Activated naive CD4-positive, alpha-beta T cell treated with anti-CD3 and anti-CD28 coated beads for 36 hours (primary cell): ENCODE data around the gene LAMP5. TPM values are rescaled to one million over a fixed set of nuclear protein-coding genes. Genes with fewer than 3 reads are reported as not detected.

Experiments used
- CTCF ChIA-PET: fragments of 350-600 bp; sonication (Branson Sonifier 250); formaldehyde crosslinking; loops from one replicate; lab custom pipeline; 2021; ENCODE audit warnings: antibody characterized with exemption; lab: Charles Lee
- DNase-seq: peaks from one replicate; pipeline ENCODE4 v3.0.0-alpha.2; 2020
- H3K27ac Mint-ChIP-seq: one replicate; pipeline ENCODE4 v1.8.0; 2021; ENCODE audit warnings: mild to moderate bottlenecking, mixed read lengths
- H3K27me3 Mint-ChIP-seq: one replicate; pipeline ENCODE4 v1.8.0; 2021; ENCODE audit warnings: low read depth, mixed read lengths
- H3K36me3 Mint-ChIP-seq: one replicate; pipeline ENCODE4 v1.8.0; 2021; ENCODE audit warnings: low read depth, mixed read lengths
- H3K4me1 Mint-ChIP-seq: one replicate; pipeline ENCODE4 v1.8.0; 2021; ENCODE audit warnings: low read depth, mixed read lengths
- H3K4me3 Mint-ChIP-seq: one replicate; pipeline ENCODE4 v1.8.0; 2021; ENCODE audit warnings: mild to moderate bottlenecking, moderate library complexity, mixed read lengths
- H3K9me3 Mint-ChIP-seq: one replicate; pipeline ENCODE4 v1.8.0; 2021; ENCODE audit warnings: mixed read lengths
- intact Hi-C: fragments of 100-400 bp; cut with micrococcal nuclease; formaldehyde crosslinking; loops from one replicate; pipeline ENCODE4 v1.15.1; 2023
- total RNA-seq, 2 experiments: library from RNA; stranded (reverse); gene quantifications; one replicate each; pipeline ENCODE4 v1.2.3, GENCODE V29; 2021

LAMP5 gene, protein sequence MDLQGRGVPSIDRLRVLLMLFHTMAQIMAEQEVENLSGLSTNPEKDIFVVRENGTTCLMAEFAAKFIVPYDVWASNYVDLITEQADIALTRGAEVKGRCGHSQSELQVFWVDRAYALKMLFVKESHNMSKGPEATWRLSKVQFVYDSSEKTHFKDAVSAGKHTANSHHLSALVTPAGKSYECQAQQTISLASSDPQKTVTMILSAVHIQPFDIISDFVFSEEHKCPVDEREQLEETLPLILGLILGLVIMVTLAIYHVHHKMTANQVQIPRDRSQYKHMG
- not detected for total RNA-seq

GRCh38 chr20:9514461-9515213, at the start of gene LAMP5:
LAMP5 (plus strand) TSS chr20:9514590; CDS start chr20:9514853, 263 bp downstream.
- Mint-ChIP-seq H3K9me3 (no peaks in the 10 kb centered on the region), H3K4me1 (no peaks in the 10 kb centered on the region), H3K36me3 (no peaks in the 10 kb centered on the region), H3K4me3 (no peak within 1 kb of the TSS), H3K27me3 (peaks cover 66% of the 10 kb centered on the region), H3K27ac (no peak within 1 kb of the TSS)
- no peak for DNase-seq
- intact Hi-C loops, result no loop called here
- CTCF ChIA-PET, result interaction anchor here (1.4 kb wide), 1 partner anchor 464 kb away, joined by 3 read pairs; no protein-coding TSS in a partner anchor

- H3K27ac Mint-ChIP-seq, result no peak overlapping the region
- intact Hi-C loops, result no loop called here
- CTCF ChIA-PET, result interaction anchor here (0.6 kb wide), 1 partner anchor 1734 kb away, joined by 3 read pairs; no protein-coding TSS in a partner anchor
- no peaks in the 10 kb centered on the region for H3K4me1 Mint-ChIP-seq
- H3K9me3 Mint-ChIP-seq, result peaks cover 17% of the 10 kb centered on the region
- no peaks in the 10 kb centered on the region for H3K36me3 Mint-ChIP-seq
- DNase-seq, result no peak
- H3K27me3 Mint-ChIP-seq, result no peaks in the 10 kb centered on the region
- H3K4me3 Mint-ChIP-seq, result no peak overlapping the region
These were observed 46.4 kb upstream of the LAMP5 start for GRCh38 chr20:9467995-9468394.

- Mint-ChIP-seq H3K4me3 (no peak overlapping the region), H3K27me3 (no peaks in the 10 kb centered on the region), H3K36me3 (no peaks in the 10 kb centered on the region), H3K27ac (no peak overlapping the region), H3K9me3 (no peaks in the 10 kb centered on the region), H3K4me1 (no peaks in the 10 kb centered on the region)
- CTCF ChIA-PET, result no interaction called here
- intact Hi-C loops, result no loop called here
- no peak for DNase-seq
These were observed 39.5 kb upstream of the LAMP5 start for GRCh38 chr20:9474835-9475415.

DNA sequence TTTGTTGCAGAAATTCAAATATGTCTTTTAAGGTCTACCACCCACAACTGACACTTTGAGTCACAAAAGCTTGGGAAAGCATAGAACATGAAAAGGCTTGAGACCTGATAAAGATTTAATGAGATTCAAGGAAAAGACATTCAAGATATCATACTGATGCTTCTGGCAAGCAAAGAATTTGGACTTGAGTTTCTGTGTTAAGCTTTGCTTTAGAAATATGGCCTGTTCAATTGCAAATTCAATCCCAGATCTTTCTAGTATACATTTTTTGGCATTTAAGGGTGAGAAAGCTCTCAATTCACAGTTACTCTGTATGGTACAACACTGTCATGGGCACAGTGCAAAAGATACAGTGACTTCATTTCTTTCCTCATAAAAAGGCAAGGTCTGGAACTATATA, 38.9 kb upstream of the LAMP5 start:
- CTCF ChIA-PET, result no interaction called here
- Mint-ChIP-seq H3K4me1 (no peaks in the 10 kb centered on the region), H3K4me3 (no peak overlapping the region), H3K9me3 (no peaks in the 10 kb centered on the region), H3K27me3 (no peaks in the 10 kb centered on the region), H3K27ac (no peak overlapping the region), H3K36me3 (no peaks in the 10 kb centered on the region)
- intact Hi-C loops, result no loop called here
- no peak for DNase-seq

GRCh38 chr20:9476174-9476573, 38.2 kb upstream of the LAMP5 start:
- no peaks in the 10 kb centered on the region for H3K36me3 Mint-ChIP-seq
- no peak for DNase-seq
- H3K9me3 Mint-ChIP-seq, result no peaks in the 10 kb centered on the region
- H3K4me3 Mint-ChIP-seq, result no peak overlapping the region
- H3K27ac Mint-ChIP-seq, result no peak overlapping the region
- intact Hi-C loops, result no loop called here
- no peaks in the 10 kb centered on the region for H3K4me1 Mint-ChIP-seq
- CTCF ChIA-PET, result no interaction called here
- no peaks in the 10 kb centered on the region for H3K27me3 Mint-ChIP-seq

- H3K9me3 Mint-ChIP-seq, result no peaks in the 10 kb centered on the region
- CTCF ChIA-PET, result no interaction called here
- H3K27ac Mint-ChIP-seq, result no peak overlapping the region
- no peak overlapping the region for H3K4me3 Mint-ChIP-seq
- DNase-seq, result no peak
- H3K4me1 Mint-ChIP-seq, result no peaks in the 10 kb centered on the region
- no peaks in the 10 kb centered on the region for H3K36me3 Mint-ChIP-seq
- no peaks in the 10 kb centered on the region for H3K27me3 Mint-ChIP-seq
- intact Hi-C loops, result no loop called here
These were observed 37.8 kb upstream of the LAMP5 start for GRCh38 chr20:9476637-9477036.

GRCh38 chr20:9478771-9479170, 35.6 kb upstream of the LAMP5 start:
- Mint-ChIP-seq H3K27me3 (no peaks in the 10 kb centered on the region), H3K4me1 (no peaks in the 10 kb centered on the region), H3K9me3 (no peaks in the 10 kb centered on the region), H3K4me3 (no peak overlapping the region), H3K36me3 (no peaks in the 10 kb centered on the region), H3K27ac (no peak overlapping the region)
- CTCF ChIA-PET, result no interaction called here
- intact Hi-C loops, result no loop called here
- no peak for DNase-seq

GRCh38 chr20:9480066-9480465, 34.3 kb upstream of the LAMP5 start:
- CTCF ChIA-PET, result no interaction called here
- intact Hi-C loops, result no loop called here
- H3K4me3 Mint-ChIP-seq, result no peak overlapping the region

GRCh38 chr20:9482180-9482579, 32.2 kb upstream of the LAMP5 start:
- Mint-ChIP-seq H3K27ac (no peak overlapping the region), H3K27me3 (no peaks in the 10 kb centered on the region), H3K36me3 (no peaks in the 10 kb centered on the region), H3K4me3 (no peak overlapping the region), H3K9me3 (no peaks in the 10 kb centered on the region), H3K4me1 (no peaks in the 10 kb centered on the region)
- intact Hi-C loops, result no loop called here
- CTCF ChIA-PET, result no interaction called here
- no peak for DNase-seq

More at GRCh38 chr20:9480066-9480465, 34.3 kb upstream of the LAMP5 start:
- H3K9me3 Mint-ChIP-seq, result no peaks in the 10 kb centered on the region
- H3K27ac Mint-ChIP-seq, result no peak overlapping the region
- H3K36me3 Mint-ChIP-seq, result no peaks in the 10 kb centered on the region
- no peaks in the 10 kb centered on the region for H3K27me3 Mint-ChIP-seq
- H3K4me1 Mint-ChIP-seq, result no peaks in the 10 kb centered on the region
- no peak for DNase-seq

GRCh38 chr20:9483131-9483530, 31.3 kb upstream of the LAMP5 start:
- CTCF ChIA-PET, result no interaction called here
- no peaks in the 10 kb centered on the region for H3K4me1 Mint-ChIP-seq
- no peaks in the 10 kb centered on the region for H3K36me3 Mint-ChIP-seq
- H3K4me3 Mint-ChIP-seq, result no peak overlapping the region
- no peaks in the 10 kb centered on the region for H3K9me3 Mint-ChIP-seq
- no peak overlapping the region for H3K27ac Mint-ChIP-seq
- intact Hi-C loops, result no loop called here
- H3K27me3 Mint-ChIP-seq, result no peaks in the 10 kb centered on the region
- DNase-seq, result no peak

- no peak for DNase-seq
- CTCF ChIA-PET, result no interaction called here
- Mint-ChIP-seq H3K27me3 (no peaks in the 10 kb centered on the region), H3K36me3 (no peaks in the 10 kb centered on the region), H3K9me3 (peaks cover 1% of the 10 kb centered on the region), H3K27ac (no peak overlapping the region), H3K4me3 (no peak overlapping the region), H3K4me1 (no peaks in the 10 kb centered on the region)
- intact Hi-C loops, result no loop called here
These were observed 28.6 kb upstream of the LAMP5 start for GRCh38 chr20:9485614-9486340.

DNA sequence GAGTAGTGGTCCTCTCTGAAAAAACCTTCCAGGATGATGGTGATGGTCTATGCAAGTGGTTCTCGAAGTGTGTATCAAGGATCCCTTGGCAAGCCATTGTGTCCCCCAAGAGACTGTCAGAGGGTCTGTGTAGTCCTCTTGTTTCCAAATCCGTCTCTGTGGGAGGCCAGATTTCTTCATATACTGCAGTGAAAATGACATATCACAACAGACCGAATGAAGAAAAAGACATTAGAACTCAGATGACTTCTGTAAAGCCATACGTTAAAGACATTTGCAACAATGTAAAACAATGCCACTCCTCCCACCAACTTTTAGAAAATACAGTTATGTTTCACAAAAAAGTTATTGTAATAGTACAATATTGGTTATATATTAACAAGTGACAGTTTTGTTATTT, 27.2 kb upstream of the LAMP5 start:
- intact Hi-C loops, result no loop called here
- no peaks in the 10 kb centered on the region for H3K27me3 Mint-ChIP-seq
- H3K4me3 Mint-ChIP-seq, result no peak overlapping the region
- no peaks in the 10 kb centered on the region for H3K4me1 Mint-ChIP-seq
- CTCF ChIA-PET, result no interaction called here
- peaks cover 1% of the 10 kb centered on the region for H3K9me3 Mint-ChIP-seq
- no peak overlapping the region for H3K27ac Mint-ChIP-seq
- no peak for DNase-seq
- H3K36me3 Mint-ChIP-seq, result no peaks in the 10 kb centered on the region
